Stimulated activated CD4-positive, alpha-beta T cell treated with anti-CD3 and anti-CD28 coated beads, Interleukin-12 subunit alpha, Interleukin-12 subunit beta, amount 100 ng/mL, for 48 hours (primary cell): ENCODE data around the gene EPHB1.

Experiments
- DNase-seq, 3 donors: peaks; one replicate each; pipeline ENCODE4 v3.0.0-alpha.2; 2020; ENCODE audit warnings: low read depth in 2 of 3, low spot score in 1 of 3

The EPHB1 gene

GRCh38 chr3:134877788-134878187, 82.7 kb downstream of the EPHB1 start:
- DNase-seq: no peak

GRCh38 chr3:134879990-134880389, 84.9 kb downstream of the EPHB1 start:
- DNase-seq: no peak

- no peak for DNase-seq
These were observed 85.4 kb downstream of the EPHB1 start for GRCh38 chr3:134880431-134880830.

DNA sequence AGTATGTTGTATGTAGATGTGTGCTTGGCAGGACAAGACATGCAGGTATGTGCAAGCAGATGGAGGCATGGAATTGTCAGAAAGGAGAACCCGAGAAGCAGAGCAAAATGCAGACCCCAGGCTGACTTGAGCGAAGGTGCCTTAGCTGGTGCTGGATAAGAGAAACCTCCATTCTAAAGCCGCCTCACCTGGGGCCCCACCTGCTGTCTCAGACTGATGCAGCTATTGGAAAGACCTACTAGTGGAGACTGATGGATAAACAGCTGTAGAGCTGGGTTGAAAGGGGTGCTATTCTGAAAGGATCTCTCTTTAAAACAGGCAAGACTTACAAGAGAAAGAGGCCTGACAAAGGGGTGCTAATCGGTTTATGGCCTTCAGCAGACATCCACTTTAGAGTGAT, 86.2 kb downstream of the EPHB1 start:
- no peak for DNase-seq

DNA sequence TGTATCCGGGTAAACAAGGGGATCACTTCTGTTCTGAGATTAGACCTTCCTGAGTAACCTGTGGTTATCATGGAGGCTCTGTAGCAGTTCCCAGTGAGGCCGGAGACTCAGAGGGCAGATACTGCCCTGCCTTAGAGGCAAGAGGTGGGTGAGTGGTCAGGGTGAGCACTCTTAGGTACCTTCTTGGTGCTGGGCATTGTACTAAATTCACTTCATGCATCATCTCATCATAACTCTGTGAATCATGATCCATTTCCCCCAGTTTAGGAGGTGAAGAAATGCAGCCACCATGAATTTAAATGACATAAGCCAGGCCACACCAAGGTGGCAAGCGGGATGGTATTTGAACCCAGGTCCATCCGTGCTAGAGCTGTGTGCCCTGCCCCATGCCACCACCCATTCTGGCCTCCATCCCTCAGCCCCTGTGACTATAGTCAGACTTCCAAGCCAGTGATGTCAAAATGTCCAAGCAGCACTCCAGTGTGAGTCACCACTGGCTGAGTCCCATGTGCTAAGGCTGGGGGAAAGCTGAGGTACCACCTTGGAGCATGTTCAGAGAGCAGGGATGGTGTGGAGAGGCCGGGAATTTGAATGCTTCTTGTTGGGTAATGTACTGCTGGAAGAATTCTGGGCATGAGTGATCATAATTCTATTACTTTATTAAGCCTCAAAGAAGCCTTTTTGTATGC, 88.8 kb downstream of the EPHB1 start:
- DNase-seq: no peak

- no peak for DNase-seq
These were observed 91.0 kb downstream of the EPHB1 start for GRCh38 chr3:134885877-134886621.

GRCh38 chr3:134886991-134887390, 91.9 kb downstream of the EPHB1 start:
- no peak for DNase-seq

DNA sequence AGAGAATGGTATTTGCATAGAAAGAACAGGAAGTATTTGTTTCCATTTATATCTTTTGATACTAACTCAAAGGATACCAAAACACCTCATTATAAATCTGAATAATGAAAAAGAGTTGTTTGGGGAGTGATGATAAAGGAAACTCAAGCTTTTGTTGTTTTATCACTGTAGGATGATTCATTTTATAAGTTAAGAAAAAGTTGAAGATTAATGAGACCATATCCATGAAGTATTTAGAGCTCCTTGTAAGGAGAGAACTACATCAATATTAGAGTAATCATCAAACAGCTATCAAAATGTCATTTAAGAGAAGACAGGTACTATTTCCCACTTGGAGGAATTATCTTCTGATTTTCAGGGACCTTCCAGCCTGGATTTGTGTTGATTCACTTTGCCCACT, 92.5 kb downstream of the EPHB1 start:
- no peak for DNase-seq

DNA sequence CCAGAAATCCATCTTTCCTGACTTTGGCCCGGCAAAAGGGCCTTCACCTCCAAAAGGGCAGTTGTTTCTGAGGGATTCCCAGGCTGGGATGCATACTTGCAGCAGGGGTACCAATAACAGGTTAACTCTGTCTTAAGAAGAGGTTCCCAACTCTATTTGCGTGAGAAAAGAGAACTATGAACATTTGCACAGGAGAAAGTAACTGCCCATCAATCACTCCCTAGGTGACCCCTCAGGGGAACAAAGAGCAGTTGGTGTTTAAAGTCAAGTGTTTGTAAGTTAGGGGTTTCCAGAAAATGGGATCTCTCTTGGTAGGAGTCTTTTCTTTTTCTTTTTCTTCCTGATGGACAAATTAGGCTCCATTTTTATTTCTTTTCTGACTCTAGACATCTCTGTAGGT, 97.3 kb downstream of the EPHB1 start:
- DNase-seq: no peak

DNA sequence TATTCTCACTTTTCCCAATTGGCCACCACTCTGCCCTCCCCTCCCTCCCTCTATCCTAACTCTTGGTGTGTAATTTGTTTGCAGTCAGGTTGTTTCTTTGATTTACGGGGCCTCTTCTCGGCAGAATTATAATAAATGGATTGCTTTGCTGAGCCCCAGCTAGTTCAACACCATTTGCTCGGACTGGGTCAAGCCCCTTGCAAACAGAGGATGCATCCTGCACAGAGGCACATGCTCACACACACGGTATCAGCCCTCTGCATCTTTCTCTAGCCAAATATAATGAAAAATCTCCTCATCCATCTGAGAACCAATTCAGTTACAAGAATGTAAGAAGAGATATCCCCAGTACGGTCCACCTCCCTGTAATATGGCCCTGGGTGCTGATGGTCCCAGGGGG, 97.7 kb downstream of the EPHB1 start:
- no peak for DNase-seq

DNA sequence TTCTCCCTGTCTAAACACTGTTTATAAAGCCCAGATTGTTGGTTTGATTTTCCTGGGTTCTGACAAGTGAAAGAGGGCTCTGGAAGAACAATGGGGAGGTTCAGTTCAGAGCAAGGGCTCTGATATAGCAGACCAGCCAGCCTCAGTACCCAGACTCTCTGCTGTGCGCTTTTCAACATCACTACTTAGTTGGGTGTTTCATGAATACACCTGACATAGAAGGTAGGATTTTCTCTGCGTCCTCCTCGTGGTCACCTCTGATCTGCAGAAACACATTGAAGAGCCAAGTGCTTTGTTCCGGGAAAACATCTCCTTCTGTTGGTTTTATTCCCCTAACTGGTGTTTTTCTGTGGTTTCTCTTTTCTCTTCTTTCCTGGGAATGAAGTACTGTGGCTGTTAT, 99.5 kb downstream of the EPHB1 start:
- no peak for DNase-seq

- no peak for DNase-seq
These were observed 100.1 kb downstream of the EPHB1 start for GRCh38 chr3:134895181-134895580.

DNA sequence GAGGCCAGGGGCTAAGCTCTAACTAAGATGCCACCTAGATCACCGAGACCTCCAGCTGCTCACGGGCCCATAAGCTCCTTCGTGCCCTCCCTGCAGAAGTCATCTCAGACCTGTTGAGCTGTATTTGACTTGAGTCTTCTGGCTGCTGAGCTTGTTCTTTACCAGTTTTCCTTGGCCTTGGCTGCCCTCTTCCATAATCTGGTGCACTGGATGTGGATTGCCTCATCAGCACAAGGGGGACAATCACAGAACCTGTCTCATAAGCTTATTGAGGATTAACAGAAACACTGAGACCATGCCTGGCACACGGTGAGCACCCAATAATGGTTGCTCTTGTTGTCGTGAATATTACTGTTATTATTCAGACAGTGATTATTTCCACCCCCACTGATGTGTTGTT, 101.1 kb downstream of the EPHB1 start:
- DNase-seq: no peak

DNA sequence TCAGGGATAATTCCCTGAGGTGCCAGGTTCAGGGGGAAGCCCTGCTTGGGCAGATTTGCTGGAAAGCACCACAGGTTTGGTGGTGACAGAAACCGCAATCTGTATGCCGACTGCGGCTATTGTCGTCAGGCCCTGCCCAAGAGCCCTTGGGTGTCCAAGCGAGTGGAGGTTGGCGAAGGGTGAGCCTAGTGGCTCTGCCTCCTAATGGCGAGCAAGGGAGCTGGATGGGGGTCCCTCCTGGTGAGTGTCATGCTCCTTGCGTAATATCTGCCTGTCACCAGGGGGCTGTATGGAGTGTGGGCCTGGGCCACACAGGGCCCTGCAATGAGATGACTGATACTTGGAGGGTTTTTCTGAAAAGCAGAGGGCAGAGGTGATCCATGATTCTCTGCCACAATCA, 101.6 kb downstream of the EPHB1 start:
- no peak for DNase-seq

- no peak for DNase-seq
These were observed 102.5 kb downstream of the EPHB1 start for GRCh38 chr3:134897391-134898141.

GRCh38 chr3:134898181-134898754, 103.2 kb downstream of the EPHB1 start:
- DNase-seq: no peak

DNA sequence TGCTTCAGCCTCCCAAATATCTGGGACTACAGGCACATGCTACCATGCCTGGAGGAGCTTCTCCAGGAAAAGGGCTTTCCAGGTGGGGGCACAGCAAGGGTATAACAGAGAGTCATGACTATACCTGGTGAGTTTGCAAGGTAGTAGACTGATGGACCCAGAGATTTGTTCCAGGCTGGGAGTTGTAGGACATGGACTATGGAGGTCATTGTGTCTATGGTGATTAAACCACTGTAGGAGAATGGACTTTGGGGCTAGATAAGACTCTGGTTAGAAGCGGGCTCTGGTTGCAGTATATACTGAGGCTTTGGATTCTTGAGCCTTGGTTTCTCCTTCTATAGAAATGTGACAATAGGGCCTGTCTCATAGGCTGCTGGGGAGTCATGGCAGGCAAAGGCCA, 104.7 kb downstream of the EPHB1 start:
- no peak for DNase-seq

- no peak for DNase-seq
These were observed 105.4 kb downstream of the EPHB1 start for GRCh38 chr3:134900482-134900881.

DNA sequence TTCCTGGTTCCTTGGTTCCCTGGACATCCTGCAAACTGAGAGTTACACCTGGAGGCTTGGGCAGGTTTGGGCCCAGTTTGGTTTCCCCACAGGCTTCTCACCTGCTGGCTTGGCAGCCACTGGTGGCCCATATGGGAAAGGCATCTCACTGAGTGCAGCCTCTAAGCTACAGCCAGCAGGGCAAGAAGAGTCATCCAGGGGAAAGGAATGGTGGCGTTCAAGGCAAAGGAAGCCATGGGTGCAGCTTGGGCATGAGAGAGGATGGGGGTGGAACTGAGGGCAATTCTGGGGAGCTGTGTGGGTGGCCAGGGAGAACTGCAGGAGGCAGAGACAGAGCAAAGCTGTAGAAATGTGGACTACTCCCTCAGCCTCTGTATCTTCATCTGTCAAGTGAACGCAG, 106.4 kb downstream of the EPHB1 start:
- DNase-seq: no peak

- DNase-seq: no peak
These were observed 108.8 kb downstream of the EPHB1 start for GRCh38 chr3:134903837-134904236.

- DNase-seq: peak in 1 of 3 donors; percentile 3
These were observed 109.2 kb downstream of the EPHB1 start for GRCh38 chr3:134904241-134904771.
